T-cell (primary cell): Measurements from ENCODE around the gene PKD2L1. TPM values are rescaled to one million over a fixed set of nuclear protein-coding genes. Genes with fewer than 3 reads are reported as not detected.
A peak's percentile ranks its signal among the peaks of the same experiment; 100 is the strongest.

ENCODE experiments used
- ATAC-seq, 4 experiments: fragments of 200-7000 bp in 3 of 4; fragments of 150-1000 bp in 1 of 4; cut with Tn5 transposase; replicated peaks in 1 of 4; 1 replicate in 3 of 4; 2 replicates in 1 of 4; pipeline ENCODE4 v1.10.0; 2021; ENCODE audit warnings: moderate library complexity in 3 of 4, mild to moderate bottlenecking in 2 of 4, moderate number of reproducible peaks in 1 of 4
- CTCF ChIA-PET, 2 donors: fragments of 300-600 bp; sonication (Branson Sonifier 250); formaldehyde crosslinking; loops; one replicate each; lab custom pipeline; 2022; ENCODE audit warnings: antibody characterized with exemption in 2 of 2; lab: Charles Lee
- POLR2A ChIA-PET, 2 donors: fragments of 300-600 bp; sonication (Branson Sonifier 250); formaldehyde crosslinking; loops; one replicate each; lab custom pipeline; 2022; ENCODE audit warnings: antibody characterized with exemption in 2 of 2; lab: Charles Lee
- DNase-seq, 35 experiments: peaks; one replicate each; pipeline versions ENCODE4 v3.0.0 to v3.0.0-alpha.2; 2013 to 2023
- H3K27ac ChIP-seq: one replicate; pipeline ENCODE4 v1.5.1; 2013; ENCODE audit warnings: low read length
- H3K27me3 ChIP-seq, 2 experiments: replicated peaks in 1 of 2; 1 replicate in 1 of 2; 2 replicates in 1 of 2; pipeline versions ENCODE4 v1.6.1 to v1.7.0; 2013; ENCODE audit warnings: low read length in 1 of 2, mixed read lengths in 1 of 2; ENCODE audit not compliant: control insufficient read depth in 2 of 2, insufficient read depth in 2 of 2; ENCODE audit errors: extremely low read depth in 1 of 2
- H3K36me3 ChIP-seq, 2 donors: 1 replicate in 1 of 2; 2 replicates in 1 of 2; pipeline versions ENCODE4 v1.6.1 to v1.7.0; 2013; ENCODE audit warnings: low read length in 1 of 2; ENCODE audit not compliant: control insufficient read depth in 2 of 2, insufficient read depth in 1 of 2; ENCODE audit errors: extremely low read depth in 1 of 2
- H3K4me1 ChIP-seq, 2 experiments: 1 replicate in 1 of 2; 2 replicates in 1 of 2; pipeline versions ENCODE4 v1.6.1 to v1.7.0; 2013; ENCODE audit warnings: low read length in 2 of 2, mixed read lengths in 1 of 2; ENCODE audit not compliant: insufficient read depth in 2 of 2, control insufficient read depth in 1 of 2; ENCODE audit errors: extremely low read depth in 1 of 2
- H3K4me3 ChIP-seq, 2 donors: 1 replicate in 1 of 2; 2 replicates in 1 of 2; pipeline versions ENCODE4 v1.5.1 to v1.7.0; 2013; ENCODE audit warnings: mild to moderate bottlenecking in 2 of 2, low read length in 1 of 2, moderate library complexity in 1 of 2; ENCODE audit not compliant: control insufficient read depth in 1 of 2; ENCODE audit errors: extremely low read depth in 1 of 2
- H3K9me3 ChIP-seq: 2 replicates; pipeline ENCODE4 v1.7.0; 2013
- H3K27ac Mint-ChIP-seq, 2 donors: one replicate each; pipeline ENCODE4 v1.8.0; 2020 to 2021; ENCODE audit warnings: mild to moderate bottlenecking in 2 of 2, mixed read lengths in 2 of 2
- H3K27me3 Mint-ChIP-seq, 2 donors: one replicate each; pipeline ENCODE4 v1.8.0; 2021 to 2022; ENCODE audit warnings: mixed read lengths in 2 of 2
- H3K36me3 Mint-ChIP-seq: one replicate; pipeline ENCODE4 v1.8.0; 2021; ENCODE audit warnings: mixed read lengths
- H3K4me1 Mint-ChIP-seq, 3 donors: one replicate each; pipeline ENCODE4 v1.8.0; 2020 to 2022; ENCODE audit warnings: mixed read lengths in 3 of 3, mild to moderate bottlenecking in 1 of 3
- H3K4me3 Mint-ChIP-seq, 3 donors: one replicate each; pipeline ENCODE4 v1.8.0; 2020 to 2022; ENCODE audit warnings: mild to moderate bottlenecking in 3 of 3, mixed read lengths in 3 of 3, moderate library complexity in 3 of 3
- H3K9me3 Mint-ChIP-seq, 3 donors: one replicate each; pipeline ENCODE4 v1.8.0; 2020 to 2022; ENCODE audit warnings: mixed read lengths in 3 of 3
- WGBS: methylation state at CpG from one replicate; pipeline ENCODE4 v1.1.5; 2013; ENCODE audit warnings: missing lambda C conversion rate; ENCODE audit not compliant: insufficient coverage; 5-methylcytosine and 5-hydroxymethylcytosine counted together
- total RNA-seq, 35 experiments: library from RNA in 6 of 35; stranded (reverse) in 6 of 35; fragments of 120-200 nt in 1 of 35; gene quantifications; one replicate each; pipeline versions ENCODE4 v1.2.1 to v1.2.4 and lab custom pipeline; 2013 to 2026

PKD2L1 gene
- total RNA-seq, 5 donors from 2014 or later (not counting 1 experiment from before 2014, with no cell fraction given): not detected

DNA sequence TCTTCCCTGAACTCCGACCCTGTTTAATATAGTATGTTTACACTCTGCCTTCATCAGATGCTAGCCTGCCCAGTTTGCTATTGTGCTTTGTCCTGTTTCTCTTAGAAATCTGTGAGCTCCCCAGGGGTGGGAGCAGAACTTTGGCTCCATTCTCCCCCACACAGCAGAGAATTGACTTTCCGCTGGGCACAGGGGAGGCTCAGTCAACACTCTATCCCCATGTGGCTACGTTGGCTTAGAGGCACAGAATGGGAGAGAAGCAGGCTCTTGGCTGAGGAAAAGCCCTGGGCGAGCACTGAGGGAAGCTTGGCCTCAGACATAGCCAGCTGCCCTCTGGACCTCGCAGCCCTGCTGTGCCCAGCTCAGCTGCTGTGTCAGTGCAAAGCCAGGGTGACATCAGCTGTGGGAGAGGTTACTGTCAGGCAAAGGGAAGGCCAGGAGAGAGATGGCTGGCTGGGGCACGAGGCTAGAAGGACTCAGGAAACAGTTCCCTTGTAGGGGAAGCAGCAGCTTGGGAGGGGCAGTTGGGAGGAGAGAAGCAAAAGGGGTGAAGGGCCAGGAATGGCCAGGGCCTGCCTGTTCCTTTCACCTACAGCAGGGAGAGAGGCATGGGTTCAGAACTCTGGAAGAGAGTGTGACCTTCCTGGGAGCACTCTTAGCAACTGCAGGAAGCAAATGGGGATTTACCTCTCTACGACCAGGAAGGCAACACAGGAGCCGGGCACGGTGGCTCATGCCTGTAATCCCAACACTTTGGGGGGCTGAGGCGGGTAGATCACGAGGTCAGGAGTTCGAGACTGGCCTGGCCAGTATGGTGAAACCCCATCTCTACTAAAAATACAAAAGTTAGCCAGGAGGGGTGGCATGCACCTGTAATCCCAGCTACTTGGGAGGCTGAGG lies 11.2 kb upstream of the PKD2L1 start:
- Mint-ChIP-seq H3K36me3 (no peaks in the 10 kb centered on the region), H3K4me3 (no peak overlapping the region), H3K4me1 (peaks cover 3 to 12% (median 9%) of the 10 kb centered on the region in 3 donors), H3K27me3 (peaks cover 0 to 4% of the 10 kb centered on the region in 2 donors), H3K9me3 (no peaks in the 10 kb centered on the region), H3K27ac (no peak overlapping the region)
- no peak overlapping the region for H3K27ac ChIP-seq
- WGBS: 67% methylated on average over 6 of the region's 12 CpGs
- POLR2A ChIA-PET: no interaction called here
- H3K36me3 ChIP-seq: no peaks in the 10 kb centered on the region
- DNase-seq: no peak
- no peak overlapping the region for H3K4me3 ChIP-seq
- peaks cover 0 to 5% of the 10 kb centered on the region in 2 experiments for H3K4me1 ChIP-seq
- ATAC-seq: no peak
- no peaks in the 10 kb centered on the region for H3K9me3 ChIP-seq
- H3K27me3 ChIP-seq: no peaks in the 10 kb centered on the region
- CTCF ChIA-PET: interaction anchor here (0.6 to 2.1 kb wide), 6 partner anchors 29 to 168 kb away, joined by 3 to 11 read pairs (median 3); no protein-coding TSS in a partner anchor

- CTCF ChIA-PET: interaction anchor here (0.9 to 2.2 kb wide), 5 partner anchors 93 to 170 kb away, joined by 3 to 13 read pairs (median 5); no protein-coding TSS in a partner anchor
- POLR2A ChIA-PET: interaction anchor here in 1 of 2 donors (0.8 kb wide), 1 partner anchor 32 kb away, joined by 3 read pairs; no protein-coding TSS in a partner anchor
- Histone ChIP-seq H3K4me3 (no peak overlapping the region), H3K27me3 (peaks cover 0 to 4% of the 10 kb centered on the region in 2 experiments), H3K27ac (no peak overlapping the region), H3K4me1 (no peaks in the 10 kb centered on the region), H3K9me3 (no peaks in the 10 kb centered on the region), H3K36me3 (no peaks in the 10 kb centered on the region)
- Mint-ChIP-seq H3K27ac (no peak overlapping the region), H3K4me1 (peaks cover 0 to 4% (median 4%) of the 10 kb centered on the region in 3 donors), H3K36me3 (no peaks in the 10 kb centered on the region), H3K27me3 (peaks cover 0 to 7% of the 10 kb centered on the region in 2 donors), H3K9me3 (no peaks in the 10 kb centered on the region), H3K4me3 (no peak overlapping the region)
- DNase-seq: peak in 1 of 35 experiments; percentile 16
- no peak for ATAC-seq
- 43% methylated on average over 4 of the region's 5 CpGs for WGBS
These were observed 9.2 kb upstream of the PKD2L1 start for GRCh38 chr10:100339236-100339635.

DNA sequence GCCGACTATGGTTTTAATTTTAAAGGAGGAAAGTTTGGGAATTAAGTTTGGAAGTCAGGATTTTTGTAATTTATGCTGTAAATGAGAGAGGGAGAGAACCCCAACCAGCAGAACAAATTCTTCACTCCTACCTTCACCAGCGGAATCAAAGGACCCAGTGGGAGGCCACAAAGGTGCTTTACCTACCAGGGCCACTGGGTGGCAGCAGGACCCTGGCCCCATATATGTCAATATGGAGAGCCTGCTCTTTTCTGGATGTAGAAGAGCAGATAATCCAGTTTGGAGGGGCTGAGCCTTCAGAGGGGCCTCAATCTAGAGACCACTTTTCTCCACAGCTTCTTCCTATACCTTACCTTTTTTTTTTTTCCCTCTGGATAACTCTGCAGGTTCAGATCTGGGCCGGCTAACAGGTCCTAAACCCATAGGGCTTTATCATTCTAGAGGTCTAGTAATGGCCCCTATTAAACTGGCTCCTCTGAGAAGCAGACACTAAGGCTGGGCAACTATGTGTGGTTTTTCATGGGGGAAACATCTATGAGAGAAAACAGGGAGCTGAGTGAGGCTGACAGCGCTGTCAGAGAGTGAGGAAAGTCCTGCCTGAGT lies 8.5 kb upstream of the PKD2L1 start:
- H3K4me1 ChIP-seq: no peaks in the 10 kb centered on the region
- H3K27ac Mint-ChIP-seq: no peak overlapping the region
- no peak overlapping the region for H3K4me3 ChIP-seq
- peaks cover 0 to 4% (median 4%) of the 10 kb centered on the region in 3 donors for H3K4me1 Mint-ChIP-seq
- H3K9me3 ChIP-seq: no peaks in the 10 kb centered on the region
- peaks cover 0 to 4% of the 10 kb centered on the region in 2 experiments for H3K27me3 ChIP-seq
- no peaks in the 10 kb centered on the region for H3K36me3 ChIP-seq
- ChIA-PET POLR2A (interaction anchor here in 1 of 2 donors (0.8 kb wide), 1 partner anchor 32 kb away, joined by 3 read pairs; no protein-coding TSS in a partner anchor), CTCF (interaction anchor here (0.6 to 2.2 kb wide), 8 partner anchors 40 to 170 kb away, joined by 3 to 13 read pairs (median 4); no protein-coding TSS in a partner anchor)
- no peak overlapping the region for H3K27ac ChIP-seq
- peaks cover 3 to 7% of the 10 kb centered on the region in 2 donors for H3K27me3 Mint-ChIP-seq
- no peaks in the 10 kb centered on the region for H3K36me3 Mint-ChIP-seq
- DNase-seq: peak; percentile 53 to 87 (median 73)
- no peak overlapping the region for H3K4me3 Mint-ChIP-seq
- ATAC-seq: peak; percentile 81 to 90 (median 86)
- no peaks in the 10 kb centered on the region for H3K9me3 Mint-ChIP-seq
- 100% methylated on average over 1 of the region's 4 CpGs for WGBS

- H3K4me1 Mint-ChIP-seq: peaks cover 0 to 4% (median 4%) of the 10 kb centered on the region in 3 donors
- ATAC-seq: no peak
- H3K9me3 Mint-ChIP-seq: no peaks in the 10 kb centered on the region
- H3K36me3 Mint-ChIP-seq: no peaks in the 10 kb centered on the region
- 82% methylated on average over 8 of the region's 9 CpGs for WGBS
- no peak overlapping the region for H3K27ac ChIP-seq
- H3K9me3 ChIP-seq: no peaks in the 10 kb centered on the region
- POLR2A ChIA-PET: no interaction called here
- peaks cover 7 to 24% of the 10 kb centered on the region in 2 donors for H3K27me3 Mint-ChIP-seq
- H3K4me1 ChIP-seq: no peaks in the 10 kb centered on the region
- peaks cover 0 to 21% of the 10 kb centered on the region in 2 experiments for H3K27me3 ChIP-seq
- DNase-seq: no peak
- no peak overlapping the region for H3K4me3 ChIP-seq
- no peaks in the 10 kb centered on the region for H3K36me3 ChIP-seq
- H3K4me3 Mint-ChIP-seq: no peak overlapping the region
- CTCF ChIA-PET: interaction anchor here (0.5 to 1.2 kb wide), 3 partner anchors 78 to 962 kb away, joined by 3 read pairs; no protein-coding TSS in a partner anchor
- no peak overlapping the region for H3K27ac Mint-ChIP-seq
These were observed 4.7 kb upstream of the PKD2L1 start for GRCh38 chr10:100334762-100335161.

DNA sequence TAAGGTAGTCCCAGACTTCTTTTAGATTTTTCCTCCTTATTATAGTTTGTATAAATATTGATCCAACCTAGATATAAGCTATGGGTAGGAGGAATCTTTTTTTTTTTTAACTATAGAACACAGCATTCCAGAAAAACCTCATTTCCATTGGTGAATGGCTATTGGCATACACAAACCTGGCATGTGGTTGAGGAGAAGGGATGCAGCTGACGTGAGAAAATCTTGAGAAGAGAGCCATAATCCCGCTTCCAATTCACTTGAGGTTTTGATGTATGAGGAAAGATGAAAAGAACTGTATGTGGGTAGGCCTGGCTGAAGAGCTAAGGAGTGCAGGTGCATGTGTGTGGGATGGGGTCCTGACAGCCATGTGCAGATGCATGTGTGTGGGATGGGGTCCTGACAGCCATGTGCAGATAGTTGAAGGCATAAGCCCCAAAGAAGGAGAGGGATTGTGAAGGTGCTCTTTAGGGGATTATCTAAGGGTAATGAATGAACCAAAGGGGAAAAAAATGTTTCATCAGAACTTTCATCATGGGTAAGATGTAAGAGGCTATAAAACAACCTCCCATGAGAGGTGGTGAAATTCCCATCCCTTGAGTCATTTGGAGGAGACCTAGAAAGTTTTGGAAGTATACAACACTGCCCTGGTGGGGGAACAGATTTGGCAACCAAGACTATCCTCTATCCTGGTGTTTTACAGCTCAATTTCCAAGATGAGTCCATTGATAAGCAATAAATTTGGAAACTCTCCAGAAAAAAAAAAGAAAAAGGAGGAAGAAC lies 3.8 kb upstream of the PKD2L1 start:
- peaks cover 0 to 26% of the 10 kb centered on the region in 2 experiments for H3K27me3 ChIP-seq
- ChIA-PET POLR2A (interaction anchor here in 1 of 2 donors (0.6 kb wide), 1 partner anchor 57 kb away, joined by 3 read pairs; no protein-coding TSS in a partner anchor), CTCF (interaction anchor here in 1 of 2 donors (0.6 to 1.2 kb wide), 4 partner anchors 59 to 184 kb away, joined by 3 to 4 read pairs (median 3); no protein-coding TSS in a partner anchor)
- 65% methylated on average over 2 of the region's 2 CpGs for WGBS
- H3K9me3 Mint-ChIP-seq: no peaks in the 10 kb centered on the region
- no peak overlapping the region for H3K4me3 ChIP-seq
- no peak overlapping the region for H3K4me3 Mint-ChIP-seq
- no peaks in the 10 kb centered on the region for H3K4me1 ChIP-seq
- no peaks in the 10 kb centered on the region for H3K36me3 ChIP-seq
- peaks cover 12 to 27% of the 10 kb centered on the region in 2 donors for H3K27me3 Mint-ChIP-seq
- H3K27ac Mint-ChIP-seq: no peak overlapping the region
- peaks cover 0 to 4% (median 0%) of the 10 kb centered on the region in 3 donors for H3K4me1 Mint-ChIP-seq
- H3K9me3 ChIP-seq: no peaks in the 10 kb centered on the region
- ATAC-seq: no peak
- H3K36me3 Mint-ChIP-seq: no peaks in the 10 kb centered on the region
- H3K27ac ChIP-seq: no peak overlapping the region
- no peak for DNase-seq
